Endothelial cell of umbilical vein (primary cell): ENCODE data around the gene BCL2. TPM values are rescaled to one million over a fixed set of nuclear protein-coding genes. Genes with fewer than 3 reads are reported as not detected.

Source experiments
- BruUV-seq: library from RNA; stranded (reverse); fragments of 400-500 nt; replicated peaks from 2 replicates; lab custom pipeline; 2021; lab: Mats Ljungman, UMichigan
- CTCF ChIA-PET: fragments of 300-600, 350-600 bp; sonication (Branson Sonifier 250); formaldehyde crosslinking; loops from one replicate; lab custom pipeline; 2021; ENCODE audit warnings: antibody characterized with exemption, inconsistent platforms; lab: Charles Lee
- POLR2A ChIA-PET: fragments of 300-600, 350-600 bp; sonication (Branson Sonifier 250); formaldehyde crosslinking; loops from one replicate; lab custom pipeline; 2021; ENCODE audit warnings: antibody characterized with exemption, inconsistent platforms; lab: Charles Lee
- DNase-seq: peaks from one replicate; pipeline ENCODE4 v3.0.0-alpha.2; 2011; ENCODE audit warnings: low read depth, low spot score
- FAIRE-seq: peaks from 2 replicates; lab custom pipeline; 2011; peaks lifted over from hg19 to GRCh38; lab: Jason Lieb, UNC
- H2AFZ ChIP-seq: 2 replicates; pipeline ENCODE4 v1.6.0; 2012; ENCODE audit warnings: low read depth, low read length, control low read depth, inconsistent platforms
- H3K27ac ChIP-seq: 2 replicates; pipeline ENCODE4 v1.5.1; 2011; ENCODE audit warnings: low read depth, mild to moderate bottlenecking, control low read depth, low read length, moderate library complexity; ENCODE audit not compliant: insufficient read depth
- H3K27me3 ChIP-seq, 2 experiments: 2 replicates each; pipeline versions ENCODE4 v1.6.0 to v1.6.1; 2011; ENCODE audit warnings: low read length in 2 of 2, mixed read lengths in 1 of 2; ENCODE audit not compliant: control insufficient read depth in 2 of 2, insufficient read depth in 2 of 2
- H3K36me3 ChIP-seq, 2 experiments: 2 replicates in 1 of 2; 3 replicates in 1 of 2; pipeline ENCODE4 v1.5.1; 2011; ENCODE audit warnings: low read length in 2 of 2, mild to moderate bottlenecking in 1 of 2, moderate library complexity in 1 of 2; ENCODE audit not compliant: control insufficient read depth in 2 of 2, insufficient read depth in 2 of 2; ENCODE audit errors: extremely low read depth in 1 of 2
- H3K4me1 ChIP-seq: 3 replicates; pipeline ENCODE4 v1.5.1; 2011; ENCODE audit warnings: mild to moderate bottlenecking, low read length; ENCODE audit not compliant: control insufficient read depth, insufficient read depth; ENCODE audit errors: extremely low read depth
- H3K4me2 ChIP-seq: 2 replicates; pipeline ENCODE4 v1.6.1; 2011; ENCODE audit warnings: low read length, control low read depth, mixed read lengths; ENCODE audit not compliant: insufficient read depth
- H3K4me3 ChIP-seq, 3 experiments: fragments of 200-600 bp in 1 of 3; sonication (generic), shearing (Covaris generic) in 1 of 3; replicated peaks in 1 of 3; 2 replicates each; pipeline ENCODE4 v1.5.1; 2011 to 2016; ENCODE audit warnings: control low read depth in 3 of 3, low read length in 3 of 3, mild to moderate bottlenecking in 2 of 3, inconsistent platforms in 1 of 3, low read depth in 1 of 3, moderate library complexity in 1 of 3; ENCODE audit not compliant: insufficient read depth in 1 of 3
- H3K79me2 ChIP-seq: 2 replicates; pipeline ENCODE4 v1.6.0; 2012; ENCODE audit warnings: low read length, inconsistent platforms; ENCODE audit not compliant: control insufficient read depth, insufficient read depth
- H3K9ac ChIP-seq: replicated peaks from 2 replicates; pipeline ENCODE3; 2011; ENCODE audit warnings: low read length, control low read depth; ENCODE audit not compliant: insufficient read depth; ENCODE audit errors: extremely low read depth
- H3K9me1 ChIP-seq: replicated peaks from 3 replicates; pipeline ENCODE4 v1.6.0; 2011; ENCODE audit warnings: mild to moderate bottlenecking, low read length; ENCODE audit not compliant: control insufficient read depth, insufficient read depth; ENCODE audit errors: extremely low read depth
- H3K9me3 ChIP-seq: replicated peaks from 2 replicates; pipeline ENCODE4 v1.5.1; 2012; ENCODE audit warnings: low read length, inconsistent platforms; ENCODE audit not compliant: control insufficient read depth, insufficient read depth
- H4K20me1 ChIP-seq: replicated peaks from 2 replicates; pipeline ENCODE3; 2011; ENCODE audit warnings: mild to moderate bottlenecking, low read length; ENCODE audit not compliant: control insufficient read depth, insufficient read depth; ENCODE audit errors: extremely low read depth
- EZH2 ChIP-seq: IDR thresholded peaks from 2 replicates; pipeline ENCODE4 v1.6.1; 2012; ENCODE audit warnings: borderline replicate concordance, low read depth, mild to moderate bottlenecking, moderate library complexity, low read length, inconsistent platforms; ENCODE audit not compliant: severe bottlenecking
- FOS ChIP-seq: IDR thresholded peaks from 2 replicates; pipeline ENCODE4 v1.6.1; 2011; ENCODE audit warnings: mild to moderate bottlenecking, low read length, moderate library complexity, borderline replicate concordance; ENCODE audit not compliant: insufficient read depth
- GATA2 ChIP-seq: IDR thresholded peaks from 2 replicates; pipeline ENCODE4 v1.7.0; 2011; ENCODE audit warnings: low read depth, mild to moderate bottlenecking, moderate library complexity, mixed read lengths, low read length; ENCODE audit not compliant: insufficient read length, insufficient read depth
- JUN ChIP-seq: IDR thresholded peaks from 2 replicates; pipeline ENCODE4 v1.6.1; 2011; ENCODE audit warnings: borderline replicate concordance, low read depth; ENCODE audit not compliant: insufficient read length, insufficient read depth
- MYC ChIP-seq: IDR thresholded peaks from one replicate; pipeline ENCODE4 v1.6.1; 2011; ENCODE audit warnings: mild to moderate bottlenecking, low read depth, low read length
- POLR2A ChIP-seq: IDR thresholded peaks from 2 replicates; pipeline ENCODE4 v1.6.1; 2012; ENCODE audit warnings: low read depth, mild to moderate bottlenecking, control low read depth, low read length
- POLR2AphosphoS5 ChIP-seq: IDR thresholded peaks from 2 replicates; pipeline ENCODE4 v1.6.1; 2012; ENCODE audit warnings: low read depth, mild to moderate bottlenecking, control low read depth, low read length, moderate library complexity; ENCODE audit not compliant: insufficient read depth
- dilution Hi-C: fragments of 300-500 bp; cut with MboI; formaldehyde crosslinking; loops from one replicate; pipeline ENCODE4 v1.15.0; 2019; ENCODE audit warnings: low sequenced_read_pairs; ENCODE audit not compliant: extremely low pct_ligation_motif_present
- intact Hi-C: fragments of 100-400 bp; cut with micrococcal nuclease; formaldehyde crosslinking; loops from one replicate; pipeline ENCODE4 v1.10.0; 2022
- polyA plus RNA-seq, 4 experiments: library from polyadenylated mRNA; depleted of rRNA in 3 of 4; stranded (reverse) in 3 of 4; unstranded in 1 of 4; fragments of >200 nt; gene quantifications; 2 replicates each; pipeline versions ENCODE4 v1.2.1 to v1.2.3, GENCODE V29; 2011 to 2012; ENCODE audit warnings: missing spikeins in 1 of 4
- total RNA-seq: library from RNA; stranded (reverse); gene quantifications from 2 replicates; pipeline ENCODE4 v1.2.3, GENCODE V29; 2021
- TF ChIP-seq, protein P1 (sequence below), 2 donors: IDR thresholded peaks; 1 replicate in 1 of 2; 2 replicates in 1 of 2; pipeline ENCODE4 v1.5.1; 2011; ENCODE audit warnings: low read length in 2 of 2, mild to moderate bottlenecking in 2 of 2, moderate library complexity in 2 of 2, control low read depth in 1 of 2, inconsistent platforms in 1 of 2, low read depth in 1 of 2; ENCODE audit not compliant: insufficient read depth in 1 of 2; ENCODE audit errors: extremely low read depth in 1 of 2
- TF ChIP-seq, protein P2 (sequence below): IDR thresholded peaks from 2 replicates; pipeline ENCODE4 v1.6.1; 2011; ENCODE audit not compliant: insufficient read depth, insufficient read length

The BCL2 gene
- total and polyA plus RNA-seq, 2 donors (not counting 3 experiments of a cell fraction or from before 2014, with no cell fraction given): 0.35 to 5.0 TPM

DNA sequence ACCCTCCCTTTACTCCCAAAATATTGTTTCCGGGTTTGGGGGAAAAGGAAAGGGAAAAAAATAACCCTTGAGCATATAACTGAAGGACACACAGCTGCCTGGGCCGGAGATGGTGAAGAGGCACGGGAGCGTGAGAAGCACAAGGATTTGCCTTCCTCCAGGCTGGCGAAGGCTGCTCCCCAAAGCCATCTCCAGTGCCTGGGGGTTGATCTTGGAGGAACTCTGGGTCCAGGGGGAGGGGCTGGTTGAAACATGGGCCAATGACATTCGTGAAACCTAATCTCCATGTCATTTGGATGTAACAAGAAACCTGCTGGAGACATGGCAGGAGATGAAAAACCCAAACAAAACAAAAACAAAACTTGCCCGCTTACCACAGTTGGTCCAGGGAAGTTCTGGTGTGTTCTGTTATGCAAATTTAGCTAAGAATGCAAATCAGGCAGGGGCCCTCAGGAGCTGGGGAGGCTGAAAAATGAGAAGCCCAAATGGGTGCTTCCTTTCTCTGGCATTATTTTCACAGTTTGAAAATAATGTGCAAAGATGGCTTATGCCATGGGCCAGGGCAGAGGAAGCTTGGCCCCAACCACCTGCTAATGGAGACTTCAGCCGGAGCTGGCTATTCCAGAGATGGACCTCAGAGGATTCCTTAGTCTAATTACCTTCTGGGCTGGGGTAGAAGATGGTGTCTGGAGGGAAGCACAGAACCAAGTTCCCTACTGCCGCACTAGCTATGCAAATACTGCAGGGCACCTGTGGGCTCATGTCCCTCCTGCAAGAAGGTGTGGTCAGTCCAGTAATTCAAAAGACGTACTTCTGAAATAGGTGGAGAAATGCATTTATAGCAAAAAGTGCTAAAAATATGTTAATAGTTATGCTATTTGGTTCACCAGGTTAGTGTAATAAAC, 180.9 kb downstream of the BCL2 start:
- ChIA-PET CTCF (interaction anchor here (0.8 to 1.3 kb wide), 6 partner anchors 14 to 188 kb away, joined by 3 to 6 read pairs (median 3); no protein-coding TSS in a partner anchor), POLR2A (no interaction called here)
- Histone ChIP-seq H3K4me2 (peak overlapping the region; percentile 26), H3K9me3 (no peaks in the 10 kb centered on the region), H3K27ac (peak overlapping the region; percentile 75), H3K27me3 (no peaks in the 10 kb centered on the region), H3K36me3 (no peaks in the 10 kb centered on the region), H3K9ac (peak overlapping the region; percentile 18), H3K4me3 (peak overlapping the region in 1 of 3 experiments; percentile 16), H2AFZ (peak overlapping the region; percentile 60), H3K9me1 (no peaks in the 10 kb centered on the region), H3K4me1 (peaks cover 22% of the 10 kb centered on the region), H3K79me2 (no peaks in the 10 kb centered on the region), H4K20me1 (no peaks in the 10 kb centered on the region)
- dilution Hi-C loops (no loop called here), intact Hi-C loops (loop anchor here (1.0 to 2.0 kb wide), 5 partner anchors 16 to 284 kb away; partner anchors contain the start of genes KDSR and VPS4B)
- BruUV-seq: no TSS peak
- no peak for TF ChIP-seq GATA2
- no peak for TF ChIP-seq FOS
- FAIRE-seq (no peak), DNase-seq (no peak)

DNA sequence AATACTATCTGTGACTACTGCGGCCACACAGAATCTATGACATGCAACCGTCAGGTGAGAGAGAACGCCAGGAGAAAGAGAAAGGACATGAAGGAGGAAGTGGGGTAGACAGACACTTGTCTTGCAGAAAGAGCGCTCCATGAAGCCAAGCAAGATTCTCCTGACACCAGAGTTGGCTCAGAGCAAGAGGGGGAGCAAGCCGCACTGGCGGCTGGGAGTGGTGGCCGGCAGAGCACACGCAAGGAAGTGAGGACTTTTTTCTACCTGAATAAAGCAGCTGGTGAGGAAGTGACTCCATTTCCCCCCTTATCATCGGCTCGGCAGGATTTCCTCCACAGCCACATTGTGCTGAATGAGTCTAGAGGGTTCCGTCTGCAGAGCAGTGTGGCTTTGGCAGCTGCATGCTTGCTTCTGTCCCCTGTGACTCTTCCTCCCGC, 181.6 kb downstream of the BCL2 start:
- FAIRE-seq: peak; percentile 97
- TF ChIP-seq MYC (peak; percentile 43), EZH2 (no peak), FOS (peak; percentile 82), POLR2AphosphoS5 (peak; percentile 85), POLR2A (no peak), GATA2 (peak; percentile 94), JUN (peak; percentile 89)
- TF ChIP-seq, protein P1, sequence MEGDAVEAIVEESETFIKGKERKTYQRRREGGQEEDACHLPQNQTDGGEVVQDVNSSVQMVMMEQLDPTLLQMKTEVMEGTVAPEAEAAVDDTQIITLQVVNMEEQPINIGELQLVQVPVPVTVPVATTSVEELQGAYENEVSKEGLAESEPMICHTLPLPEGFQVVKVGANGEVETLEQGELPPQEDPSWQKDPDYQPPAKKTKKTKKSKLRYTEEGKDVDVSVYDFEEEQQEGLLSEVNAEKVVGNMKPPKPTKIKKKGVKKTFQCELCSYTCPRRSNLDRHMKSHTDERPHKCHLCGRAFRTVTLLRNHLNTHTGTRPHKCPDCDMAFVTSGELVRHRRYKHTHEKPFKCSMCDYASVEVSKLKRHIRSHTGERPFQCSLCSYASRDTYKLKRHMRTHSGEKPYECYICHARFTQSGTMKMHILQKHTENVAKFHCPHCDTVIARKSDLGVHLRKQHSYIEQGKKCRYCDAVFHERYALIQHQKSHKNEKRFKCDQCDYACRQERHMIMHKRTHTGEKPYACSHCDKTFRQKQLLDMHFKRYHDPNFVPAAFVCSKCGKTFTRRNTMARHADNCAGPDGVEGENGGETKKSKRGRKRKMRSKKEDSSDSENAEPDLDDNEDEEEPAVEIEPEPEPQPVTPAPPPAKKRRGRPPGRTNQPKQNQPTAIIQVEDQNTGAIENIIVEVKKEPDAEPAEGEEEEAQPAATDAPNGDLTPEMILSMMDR (IDR thresholded peaks at IDR 0.05; ENCODE audit: extremely low read depth in 1 of 2, insufficient read depth in 1 of 2, low read depth in 1 of 2, low read length in 2 of 2): no peak
- TF ChIP-seq, protein P2, sequence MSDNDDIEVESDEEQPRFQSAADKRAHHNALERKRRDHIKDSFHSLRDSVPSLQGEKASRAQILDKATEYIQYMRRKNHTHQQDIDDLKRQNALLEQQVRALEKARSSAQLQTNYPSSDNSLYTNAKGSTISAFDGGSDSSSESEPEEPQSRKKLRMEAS: no peak
- no peaks in the 10 kb centered on the region for H4K20me1 ChIP-seq
- POLR2A ChIA-PET: no interaction called here
- peak overlapping the region; percentile 60 for H2AFZ ChIP-seq
- H3K4me2 ChIP-seq: peak overlapping the region; percentile 26
- peak overlapping the region in 1 of 3 experiments; percentile 16 for H3K4me3 ChIP-seq
- H3K9me3 ChIP-seq: no peaks in the 10 kb centered on the region
- intact Hi-C loops (loop anchor here (1.0 to 2.0 kb wide), 5 partner anchors 17 to 285 kb away; partner anchors contain the start of genes KDSR and VPS4B), dilution Hi-C loops (no loop called here)
- no peaks in the 10 kb centered on the region for H3K27me3 ChIP-seq
- DNase-seq: peak; percentile 85
- CTCF ChIA-PET: interaction anchor here (0.8 to 1.3 kb wide), 5 partner anchors 15 to 188 kb away, joined by 3 to 6 read pairs (median 3); no protein-coding TSS in a partner anchor
- H3K79me2 ChIP-seq: no peaks in the 10 kb centered on the region
- no peaks in the 10 kb centered on the region for H3K36me3 ChIP-seq
- H3K4me1 ChIP-seq: peaks cover 22% of the 10 kb centered on the region
- no TSS peak for BruUV-seq
- H3K9ac ChIP-seq: no peak overlapping the region
- peak overlapping the region; percentile 75 for H3K27ac ChIP-seq
- H3K9me1 ChIP-seq: no peaks in the 10 kb centered on the region
